Calu3 (cell line): ENCODE measurements around the gene GADL1. TPM values are rescaled to one million over a fixed set of nuclear protein-coding genes. Genes with fewer than 3 reads are reported as not detected.
A peak's percentile ranks its signal among the peaks of the same experiment; 100 is the strongest.

Source experiments
- BruUV-seq: library from RNA; stranded (reverse); fragments of 400-500 nt; replicated peaks from 2 replicates; lab custom pipeline; 2021; lab: Mats Ljungman, UMichigan
- CTCF ChIA-PET: fragments of 300-600 bp; sonication (Branson Sonifier 250); formaldehyde crosslinking; loops from one replicate; lab custom pipeline; 2022; ENCODE audit warnings: antibody characterized with exemption; lab: Charles Lee
- DNase-seq: peaks from one replicate; pipeline ENCODE4 v3.0.0; 2022
- H3K27ac Mint-ChIP-seq: one replicate; pipeline ENCODE4 v1.8.0; 2022; ENCODE audit warnings: mixed read lengths; ENCODE audit not compliant: unreplicated experiment
- H3K27me3 Mint-ChIP-seq: one replicate; pipeline ENCODE4 v1.8.0; 2022; ENCODE audit warnings: mixed read lengths; ENCODE audit not compliant: unreplicated experiment
- H3K36me3 Mint-ChIP-seq: one replicate; pipeline ENCODE4 v1.8.0; 2022; ENCODE audit warnings: mild to moderate bottlenecking, moderate library complexity, mixed read lengths; ENCODE audit not compliant: insufficient read depth, unreplicated experiment
- H3K4me1 Mint-ChIP-seq: one replicate; pipeline ENCODE4 v1.8.0; 2022; ENCODE audit warnings: mild to moderate bottlenecking, low read depth, mixed read lengths; ENCODE audit not compliant: unreplicated experiment
- H3K4me3 Mint-ChIP-seq: one replicate; pipeline ENCODE4 v1.8.0; 2022; ENCODE audit warnings: mild to moderate bottlenecking, low read depth, moderate library complexity, mixed read lengths; ENCODE audit not compliant: unreplicated experiment
- H3K9me3 Mint-ChIP-seq: one replicate; pipeline ENCODE4 v1.8.0; 2022; ENCODE audit warnings: low read depth, mixed read lengths; ENCODE audit not compliant: unreplicated experiment
- CTCF ChIP-seq: fragments of 200-600 bp; IDR thresholded peaks from one replicate; pipeline ENCODE4 v1.8.0; 2022; ENCODE audit warnings: antibody characterized with exemption; ENCODE audit not compliant: unreplicated experiment
- intact Hi-C: fragments of 100-400 bp; cut with micrococcal nuclease; formaldehyde crosslinking; loops from one replicate; pipeline ENCODE4 v1.10.0; 2022; ENCODE audit not compliant: unreplicated experiment
- total RNA-seq: library from RNA; stranded (reverse); gene quantifications from 2 replicates; pipeline ENCODE4 v1.2.3, GENCODE V29; 2022

GADL1 gene
- total RNA-seq, 1 experiment from 2014 or later: not detected

DNA sequence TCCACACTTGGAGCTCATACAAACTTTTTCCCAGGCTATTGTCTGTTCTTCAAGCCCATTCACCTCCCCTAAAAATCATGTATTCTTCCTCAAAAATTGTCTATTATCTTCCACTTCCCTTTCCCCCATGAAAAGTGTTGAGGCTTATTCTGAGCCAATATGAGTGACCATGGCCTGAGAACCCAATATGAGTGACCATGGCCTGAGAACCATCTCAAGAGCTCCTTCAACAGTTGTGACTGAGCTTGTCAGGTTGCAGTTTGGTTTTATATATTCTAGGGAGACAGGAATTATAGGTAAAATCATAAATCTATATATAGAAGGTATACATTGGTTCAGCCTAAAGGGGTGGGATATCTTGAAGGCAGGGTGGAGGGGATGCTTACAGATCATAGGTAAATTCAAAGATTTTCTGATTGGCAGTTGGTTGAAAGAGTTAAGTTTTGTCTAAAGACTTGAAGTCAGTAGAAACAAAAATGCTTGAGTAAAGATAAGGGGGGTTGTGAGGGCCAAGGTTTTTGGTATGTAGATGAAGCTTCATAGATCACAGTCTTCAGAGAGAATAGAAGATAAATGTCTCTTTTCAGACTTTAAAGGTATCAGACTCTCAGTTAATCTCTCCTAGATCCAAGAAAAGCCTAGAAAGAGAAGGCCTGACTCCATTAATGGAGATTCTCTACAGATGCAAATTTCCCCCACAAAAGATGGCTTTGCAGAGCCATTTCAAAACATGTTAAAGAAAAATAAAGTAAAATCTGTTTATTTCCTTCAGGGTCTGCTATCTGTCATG, 192.2 kb downstream of the GADL1 start:
- H3K27me3 Mint-ChIP-seq: no peaks in the 10 kb centered on the region
- CTCF ChIA-PET: no interaction called here
- peaks cover 3% of the 10 kb centered on the region for H3K36me3 Mint-ChIP-seq
- no TSS peak for BruUV-seq
- H3K9me3 Mint-ChIP-seq: peaks cover 5% of the 10 kb centered on the region
- intact Hi-C loops: no loop called here
- DNase-seq: no peak
- no peak for TF ChIP-seq CTCF
- H3K4me1 Mint-ChIP-seq: peaks cover 3% of the 10 kb centered on the region
- H3K4me3 Mint-ChIP-seq: no peak overlapping the region
- peak overlapping the region; percentile 21 for H3K27ac Mint-ChIP-seq

- CTCF ChIA-PET: no interaction called here
- Mint-ChIP-seq H3K9me3 (peaks cover 2% of the 10 kb centered on the region), H3K27me3 (no peaks in the 10 kb centered on the region), H3K4me3 (no peak overlapping the region), H3K27ac (no peak overlapping the region), H3K4me1 (peaks cover 6% of the 10 kb centered on the region), H3K36me3 (peaks cover 8% of the 10 kb centered on the region)
- BruUV-seq: no TSS peak
- DNase-seq: no peak
- no peak for TF ChIP-seq CTCF
- intact Hi-C loops: no loop called here
Observed at GRCh38 chr3:30700702-30701321, 193.6 kb downstream of the GADL1 start.

GRCh38 chr3:30699927-30700326, 194.5 kb downstream of the GADL1 start:
- no TSS peak for BruUV-seq
- no peak for TF ChIP-seq CTCF
- Mint-ChIP-seq H3K27me3 (no peaks in the 10 kb centered on the region), H3K4me3 (no peak overlapping the region), H3K36me3 (peaks cover 17% of the 10 kb centered on the region), H3K27ac (no peak overlapping the region), H3K9me3 (peaks cover 2% of the 10 kb centered on the region), H3K4me1 (peaks cover 6% of the 10 kb centered on the region)
- intact Hi-C loops: no loop called here
- CTCF ChIA-PET: no interaction called here
- no peak for DNase-seq

DNA sequence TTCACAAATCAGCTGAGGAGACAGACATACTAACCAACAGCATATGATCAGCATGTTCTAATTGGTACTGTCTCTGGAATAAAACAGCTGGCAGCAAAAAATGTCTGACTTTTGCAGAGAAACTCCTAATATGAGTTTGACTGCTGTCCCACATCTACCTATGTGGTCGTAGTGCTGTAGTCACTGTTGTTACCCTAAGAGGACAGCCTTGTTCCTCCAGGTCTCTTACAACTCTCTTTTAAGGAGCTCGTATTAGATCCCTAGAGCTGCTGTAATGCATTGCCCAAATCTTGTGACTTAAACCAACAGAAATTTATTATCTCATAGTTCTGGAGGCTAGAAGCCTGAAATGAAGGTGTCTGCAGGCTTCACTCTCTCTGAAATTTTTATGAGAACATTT, 195.9 kb downstream of the GADL1 start:
- no peak for TF ChIP-seq CTCF
- peaks cover 2% of the 10 kb centered on the region for H3K9me3 Mint-ChIP-seq
- no peaks in the 10 kb centered on the region for H3K27me3 Mint-ChIP-seq
- no peak overlapping the region for H3K4me3 Mint-ChIP-seq
- CTCF ChIA-PET: no interaction called here
- DNase-seq: no peak
- H3K36me3 Mint-ChIP-seq: peaks cover 25% of the 10 kb centered on the region
- H3K27ac Mint-ChIP-seq: no peak overlapping the region
- BruUV-seq: no TSS peak
- peaks cover 6% of the 10 kb centered on the region for H3K4me1 Mint-ChIP-seq
- intact Hi-C loops: no loop called here
